ENCODE results near the gene KLHL29.

- TF ChIP-seq, protein P1, sequence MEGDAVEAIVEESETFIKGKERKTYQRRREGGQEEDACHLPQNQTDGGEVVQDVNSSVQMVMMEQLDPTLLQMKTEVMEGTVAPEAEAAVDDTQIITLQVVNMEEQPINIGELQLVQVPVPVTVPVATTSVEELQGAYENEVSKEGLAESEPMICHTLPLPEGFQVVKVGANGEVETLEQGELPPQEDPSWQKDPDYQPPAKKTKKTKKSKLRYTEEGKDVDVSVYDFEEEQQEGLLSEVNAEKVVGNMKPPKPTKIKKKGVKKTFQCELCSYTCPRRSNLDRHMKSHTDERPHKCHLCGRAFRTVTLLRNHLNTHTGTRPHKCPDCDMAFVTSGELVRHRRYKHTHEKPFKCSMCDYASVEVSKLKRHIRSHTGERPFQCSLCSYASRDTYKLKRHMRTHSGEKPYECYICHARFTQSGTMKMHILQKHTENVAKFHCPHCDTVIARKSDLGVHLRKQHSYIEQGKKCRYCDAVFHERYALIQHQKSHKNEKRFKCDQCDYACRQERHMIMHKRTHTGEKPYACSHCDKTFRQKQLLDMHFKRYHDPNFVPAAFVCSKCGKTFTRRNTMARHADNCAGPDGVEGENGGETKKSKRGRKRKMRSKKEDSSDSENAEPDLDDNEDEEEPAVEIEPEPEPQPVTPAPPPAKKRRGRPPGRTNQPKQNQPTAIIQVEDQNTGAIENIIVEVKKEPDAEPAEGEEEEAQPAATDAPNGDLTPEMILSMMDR (conservative IDR thresholded peaks at IDR 0.05; ENCODE audit: low read length), result no peak
- TF ChIP-seq EZH2phosphoT487 (IDR thresholded peaks at IDR 0.05; ENCODE audit: borderline replicate concordance), result no peak
These were observed 3.3 kb downstream of the KLHL29 start for GRCh38 chr2:23388294-23388693.

Measured in Loucy (cell line).